HS-27A (cell line): ENCODE results near the gene GPR183.

Experiments
- DNase-seq: peaks from one replicate; pipeline ENCODE4 v3.0.0-alpha.2; 2012; ENCODE audit warnings: low read depth, missing footprints

GPR183 gene

GRCh38 chr13:99311748-99312492 is 4.7 kb upstream of the GPR183 start:
- no peak for DNase-seq

GRCh38 chr13:99311137-99311536 is 3.9 kb upstream of the GPR183 start:
- DNase-seq = no peak

GRCh38 chr13:99310382-99311031 is 3.3 kb upstream of the GPR183 start:
- DNase-seq = no peak

GRCh38 chr13:99308471-99309087 is 1.4 kb upstream of the GPR183 start:
- DNase-seq = no peak

- DNase-seq = no peak
Observed at GRCh38 chr13:99307648-99308339, 595 bp upstream of the GPR183 start.

GRCh38 chr13:99305566-99305965 is 1.6 kb downstream of the GPR183 start:
- DNase-seq = no peak

- DNase-seq = no peak
Observed at GRCh38 chr13:99305158-99305557, 2.0 kb downstream of the GPR183 start.

- DNase-seq = no peak
Observed at GRCh38 chr13:99304541-99304940, 2.7 kb downstream of the GPR183 start.

GRCh38 chr13:99303863-99304521 is 3.2 kb downstream of the GPR183 start:
- no peak for DNase-seq

GRCh38 chr13:99302637-99303505 is 4.3 kb downstream of the GPR183 start:
- DNase-seq = no peak

- no peak for DNase-seq
Observed at GRCh38 chr13:99301913-99302636, 5.1 kb downstream of the GPR183 start.

GRCh38 chr13:99301056-99301838 is 6.0 kb downstream of the GPR183 start:
- DNase-seq = no peak

GRCh38 chr13:99299920-99300341 is 7.3 kb downstream of the GPR183 start:
- DNase-seq = no peak

GRCh38 chr13:99299256-99299919 is 7.8 kb downstream of the GPR183 start:
- no peak for DNase-seq

GRCh38 chr13:99298056-99298455 is 9.1 kb downstream of the GPR183 start:
- no peak for DNase-seq

- no peak for DNase-seq
Observed at GRCh38 chr13:99297331-99297730, 9.9 kb downstream of the GPR183 start.

- DNase-seq = no peak
Observed at GRCh38 chr13:99296398-99296797, 10.8 kb downstream of the GPR183 start.

GRCh38 chr13:99295488-99296252 is 11.5 kb downstream of the GPR183 start:
- DNase-seq = no peak
